Glutamatergic neuron (in vitro differentiated cells): Measurements from ENCODE around the gene IL23R. TPM values are rescaled to one million over a fixed set of nuclear protein-coding genes. Genes with fewer than 3 reads are reported as not detected.
"Not testable (repeated sequence)": the region's sequence is repeated elsewhere in the genome, so short reads cannot be mapped to it uniquely, and the experiment has no call there.

Experiments used
- DNase-seq: peaks from one replicate; pipeline ENCODE4 v3.0.0; 2022
- H3K27ac Mint-ChIP-seq: one replicate; pipeline ENCODE4 v1.8.0; 2020; ENCODE audit warnings: mild to moderate bottlenecking, mixed read lengths, inconsistent platforms; ENCODE audit not compliant: unreplicated experiment
- H3K27me3 Mint-ChIP-seq: one replicate; pipeline ENCODE4 v1.8.0; 2020; ENCODE audit warnings: mild to moderate bottlenecking, moderate library complexity, mixed read lengths, inconsistent platforms; ENCODE audit not compliant: unreplicated experiment
- H3K36me3 Mint-ChIP-seq: one replicate; pipeline ENCODE4 v1.8.0; 2020; ENCODE audit warnings: mild to moderate bottlenecking, mixed read lengths, inconsistent platforms; ENCODE audit not compliant: unreplicated experiment
- H3K4me1 Mint-ChIP-seq: one replicate; pipeline ENCODE4 v1.8.0; 2020; ENCODE audit warnings: mild to moderate bottlenecking, low read depth, mixed read lengths, inconsistent platforms; ENCODE audit not compliant: unreplicated experiment
- H3K4me3 Mint-ChIP-seq: one replicate; pipeline ENCODE4 v1.8.0; 2020; ENCODE audit warnings: mild to moderate bottlenecking, mixed read lengths, inconsistent platforms; ENCODE audit not compliant: unreplicated experiment
- H3K9me3 Mint-ChIP-seq: one replicate; pipeline ENCODE4 v1.8.0; 2020; ENCODE audit warnings: mild to moderate bottlenecking, moderate library complexity, mixed read lengths, inconsistent platforms; ENCODE audit not compliant: unreplicated experiment
- total RNA-seq: library from RNA; stranded (reverse); fragmentation: NEBNext Ultra II Directional; extraction: Animal tissue kit (Norgen Biotek cat#: 25700); gene quantifications from one replicate; pipeline ENCODE4 v1.2.1, GENCODE V29; 2021; ENCODE audit not compliant: unreplicated experiment
- TF ChIP-seq, protein P1 (sequence below): fragments of 200-600 bp; sonication (generic); IDR thresholded peaks from one replicate; pipeline ENCODE4 v1.5.0; 2021; ENCODE audit not compliant: partially characterized antibody, unreplicated experiment

IL23R gene
- total RNA-seq, 1 donor from 2014 or later, result not detected

DNA sequence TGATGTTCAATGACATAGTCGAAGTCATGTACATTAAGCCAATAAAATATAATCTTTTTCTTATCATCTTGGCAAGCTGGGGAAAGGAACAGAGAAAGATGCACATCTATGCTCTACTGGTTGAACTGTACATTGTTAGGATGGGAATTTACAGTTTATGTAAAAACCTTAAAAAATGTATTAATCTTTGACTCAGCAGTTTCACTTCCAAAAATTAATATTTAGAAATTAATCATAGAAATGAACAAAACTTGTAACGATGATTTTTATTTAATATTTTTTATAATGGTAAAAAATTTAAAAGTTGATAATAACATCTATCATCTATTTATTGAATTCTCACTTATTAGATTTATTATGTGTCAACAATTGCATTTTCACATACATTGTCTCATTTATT lies 25.8 kb upstream of the IL23R start:
- no peak for DNase-seq
- no peak overlapping the region for H3K27ac Mint-ChIP-seq
- H3K4me1 Mint-ChIP-seq, result no peaks in the 10 kb centered on the region
- no peaks in the 10 kb centered on the region for H3K9me3 Mint-ChIP-seq
- no peak overlapping the region for H3K4me3 Mint-ChIP-seq
- no peaks in the 10 kb centered on the region for H3K36me3 Mint-ChIP-seq
- TF ChIP-seq, protein P1, sequence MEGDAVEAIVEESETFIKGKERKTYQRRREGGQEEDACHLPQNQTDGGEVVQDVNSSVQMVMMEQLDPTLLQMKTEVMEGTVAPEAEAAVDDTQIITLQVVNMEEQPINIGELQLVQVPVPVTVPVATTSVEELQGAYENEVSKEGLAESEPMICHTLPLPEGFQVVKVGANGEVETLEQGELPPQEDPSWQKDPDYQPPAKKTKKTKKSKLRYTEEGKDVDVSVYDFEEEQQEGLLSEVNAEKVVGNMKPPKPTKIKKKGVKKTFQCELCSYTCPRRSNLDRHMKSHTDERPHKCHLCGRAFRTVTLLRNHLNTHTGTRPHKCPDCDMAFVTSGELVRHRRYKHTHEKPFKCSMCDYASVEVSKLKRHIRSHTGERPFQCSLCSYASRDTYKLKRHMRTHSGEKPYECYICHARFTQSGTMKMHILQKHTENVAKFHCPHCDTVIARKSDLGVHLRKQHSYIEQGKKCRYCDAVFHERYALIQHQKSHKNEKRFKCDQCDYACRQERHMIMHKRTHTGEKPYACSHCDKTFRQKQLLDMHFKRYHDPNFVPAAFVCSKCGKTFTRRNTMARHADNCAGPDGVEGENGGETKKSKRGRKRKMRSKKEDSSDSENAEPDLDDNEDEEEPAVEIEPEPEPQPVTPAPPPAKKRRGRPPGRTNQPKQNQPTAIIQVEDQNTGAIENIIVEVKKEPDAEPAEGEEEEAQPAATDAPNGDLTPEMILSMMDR, result no peak
- no peaks in the 10 kb centered on the region for H3K27me3 Mint-ChIP-seq

DNA sequence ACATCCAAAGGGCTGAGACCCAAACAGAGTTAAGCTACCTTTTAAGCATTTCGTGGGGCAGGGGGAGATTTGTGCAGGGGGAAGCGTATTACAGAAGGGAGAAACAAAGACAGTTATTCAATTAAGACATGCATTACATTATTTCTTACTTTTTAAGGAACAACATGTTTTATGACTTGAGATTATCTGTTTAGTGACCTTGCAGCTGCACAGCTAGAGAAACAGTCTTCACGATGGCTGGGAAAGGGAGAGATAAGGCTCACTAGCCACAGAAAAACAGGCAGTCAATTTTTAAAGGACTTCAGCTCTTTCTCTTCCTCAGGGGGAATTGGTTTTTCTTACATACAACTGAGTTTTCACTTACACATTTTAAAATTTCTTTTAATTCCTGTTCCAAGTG lies 24.4 kb upstream of the IL23R start:
- not testable (repeated sequence) for H3K9me3 Mint-ChIP-seq, H3K4me3 Mint-ChIP-seq, H3K27ac Mint-ChIP-seq, H3K36me3 Mint-ChIP-seq, H3K4me1 Mint-ChIP-seq, DNase-seq, H3K27me3 Mint-ChIP-seq

DNA sequence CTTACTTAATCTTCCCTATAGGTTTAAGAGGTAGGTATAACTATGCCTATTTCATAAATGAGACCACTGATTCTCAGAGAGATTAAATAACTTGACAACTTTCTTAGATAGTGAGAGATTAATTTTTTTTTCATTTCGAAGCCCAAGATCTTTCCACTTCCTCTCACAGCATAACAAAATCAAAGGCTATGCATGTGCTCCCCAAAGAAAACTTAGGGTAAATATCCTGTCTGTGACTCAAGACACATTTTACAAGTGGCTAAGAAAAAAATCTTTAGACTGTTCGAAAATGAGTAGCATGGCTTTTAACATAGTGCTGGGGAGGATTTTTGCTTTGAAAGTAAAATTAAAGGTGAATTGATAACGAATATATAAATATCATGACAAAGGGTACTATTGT lies 23.3 kb upstream of the IL23R start:
- Mint-ChIP-seq H3K4me1 (no peaks in the 10 kb centered on the region), H3K9me3 (no peaks in the 10 kb centered on the region), H3K27me3 (no peaks in the 10 kb centered on the region), H3K36me3 (no peaks in the 10 kb centered on the region), H3K4me3 (no peak overlapping the region), H3K27ac (no peak overlapping the region)
- DNase-seq, result no peak
- TF ChIP-seq, protein P1, result no peak

DNA sequence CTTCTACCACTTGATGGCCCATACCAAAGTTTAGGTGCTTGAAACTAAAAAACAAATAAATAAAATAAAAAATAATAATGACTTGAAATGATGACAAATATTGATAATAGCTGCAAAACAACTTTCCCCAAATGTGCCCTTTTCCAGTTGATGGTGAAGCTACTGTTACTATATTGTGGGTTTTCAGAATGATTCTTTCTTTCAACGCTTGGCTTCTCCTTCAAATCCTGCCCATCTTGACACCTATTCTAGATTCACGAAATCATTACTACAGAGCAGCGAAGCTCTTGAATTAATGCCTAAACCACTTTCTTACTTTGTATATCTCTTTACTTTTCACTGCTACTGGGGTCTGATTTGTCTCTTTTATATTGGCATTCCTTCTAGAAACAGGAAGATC lies 22.3 kb upstream of the IL23R start:
- Mint-ChIP-seq H3K4me1 (no peaks in the 10 kb centered on the region), H3K36me3 (no peaks in the 10 kb centered on the region), H3K4me3 (no peak overlapping the region), H3K27ac (no peak overlapping the region), H3K9me3 (no peaks in the 10 kb centered on the region), H3K27me3 (no peaks in the 10 kb centered on the region)
- no peak for DNase-seq
- TF ChIP-seq, protein P1, result no peak

DNA sequence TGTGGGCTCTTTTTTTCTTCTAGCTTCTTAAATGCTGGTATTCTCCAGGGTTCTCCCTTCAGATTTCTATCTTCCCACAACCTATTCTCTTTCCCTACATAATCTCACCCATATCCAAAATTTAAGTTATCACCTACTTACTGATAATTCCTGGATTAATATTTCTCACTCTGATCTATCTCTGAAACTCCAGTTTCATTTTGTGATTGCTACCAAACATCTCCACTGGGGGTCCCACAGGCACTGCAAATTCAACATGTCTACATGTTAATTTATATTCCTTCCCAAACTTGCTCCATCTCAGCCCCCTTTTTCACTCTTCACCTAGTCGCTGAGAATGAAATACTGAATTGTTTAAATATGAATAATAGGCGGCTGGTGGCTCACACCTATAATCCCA lies 21.6 kb upstream of the IL23R start:
- DNase-seq, result no peak
- H3K9me3 Mint-ChIP-seq, result no peaks in the 10 kb centered on the region
- TF ChIP-seq, protein P1, result peak; percentile 55
- no peak overlapping the region for H3K4me3 Mint-ChIP-seq
- H3K36me3 Mint-ChIP-seq, result no peaks in the 10 kb centered on the region
- H3K27ac Mint-ChIP-seq, result no peak overlapping the region
- no peaks in the 10 kb centered on the region for H3K27me3 Mint-ChIP-seq
- no peaks in the 10 kb centered on the region for H3K4me1 Mint-ChIP-seq

DNA sequence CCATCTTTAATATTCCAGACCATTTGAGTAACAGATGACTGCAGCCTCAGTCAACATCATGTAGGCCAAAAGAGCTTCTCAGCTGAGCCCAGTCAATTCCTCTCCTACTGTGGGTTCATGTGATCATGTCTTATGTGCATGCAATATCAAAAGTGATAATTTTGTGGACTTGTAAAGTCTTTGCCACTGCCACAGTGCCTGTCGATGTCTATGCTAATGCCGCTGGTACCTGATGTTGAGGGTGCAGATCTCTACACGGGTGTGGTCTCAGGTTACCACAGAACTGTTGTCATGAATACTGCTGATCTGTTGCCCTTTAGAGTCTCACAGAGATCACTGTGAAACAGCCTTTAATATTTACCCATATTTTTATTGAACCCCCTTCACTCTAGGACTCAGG lies 20.2 kb upstream of the IL23R start:
- H3K36me3 Mint-ChIP-seq, result no peaks in the 10 kb centered on the region
- TF ChIP-seq, protein P1, result no peak
- no peak overlapping the region for H3K4me3 Mint-ChIP-seq
- H3K27ac Mint-ChIP-seq, result no peak overlapping the region
- no peaks in the 10 kb centered on the region for H3K9me3 Mint-ChIP-seq
- DNase-seq, result no peak
- H3K27me3 Mint-ChIP-seq, result no peaks in the 10 kb centered on the region
- H3K4me1 Mint-ChIP-seq, result no peaks in the 10 kb centered on the region
